Gastroesophageal sphincter (tissue), 4 donors: ENCODE results near the gene CCM2L. TPM values are rescaled to one million over a fixed set of nuclear protein-coding genes. Genes with fewer than 3 reads are reported as not detected.

Experiments used
- ATAC-seq: fragments of 150-250 bp; one replicate; pipeline ENCODE4 v1.9.1; 2016; ENCODE audit warnings: mild to moderate bottlenecking, moderate library complexity
- H3K27ac ChIP-seq, 4 donors: fragments of 200-600 bp; sonication (generic) in 3 of 4; 1 replicate in 3 of 4; 2 replicates in 1 of 4; pipeline ENCODE4 v1.5.1; 2016 to 2019
- H3K27me3 ChIP-seq: fragments of 200-600 bp; sonication (generic); one replicate; pipeline ENCODE4 v1.5.1; 2019
- H3K36me3 ChIP-seq, 2 donors: fragments of 200-600 bp; sonication (generic); one replicate each; pipeline ENCODE4 v1.5.1; 2019; ENCODE audit warnings: control low read depth in 1 of 2
- H3K4me1 ChIP-seq, 3 donors: fragments of 200-600 bp; sonication (generic); 1 replicate in 2 of 3; 2 replicates in 1 of 3; pipeline ENCODE4 v1.5.1; 2016 to 2019; ENCODE audit warnings: control low read depth in 2 of 3
- H3K4me3 ChIP-seq, 2 donors: fragments of 200-600 bp; sonication (generic); one replicate each; pipeline ENCODE4 v1.5.1; 2019; ENCODE audit warnings: mild to moderate bottlenecking in 1 of 2, moderate library complexity in 1 of 2
- H3K9me3 ChIP-seq, 3 donors: fragments of 200-600 bp; sonication (generic); one replicate each; pipeline ENCODE4 v1.5.1; 2017 to 2019; ENCODE audit warnings: control low read depth in 2 of 3
- EP300 ChIP-seq: sonication (generic); formaldehyde crosslinking; IDR thresholded peaks from one replicate; pipeline ENCODE4 v1.6.1; 2017; ENCODE audit warnings: antibody characterized with exemption, mild to moderate bottlenecking
- POLR2A ChIP-seq, 2 donors: fragments of 450-650 bp; IDR thresholded peaks; one replicate each; pipeline ENCODE4 v1.6.1; 2017; ENCODE audit warnings: antibody characterized with exemption in 2 of 2, mild to moderate bottlenecking in 2 of 2, moderate library complexity in 1 of 2
- POLR2AphosphoS5 ChIP-seq: sonication (generic); formaldehyde crosslinking; IDR thresholded peaks from one replicate; pipeline ENCODE4 v1.6.1; 2017; ENCODE audit warnings: antibody characterized with exemption
- WGBS, 2 donors: methylation state at CpG; one replicate each; pipeline ENCODE4 v1.1.5; 2018; ENCODE audit warnings: low coverage in 1 of 2; 5-methylcytosine and 5-hydroxymethylcytosine counted together
- total RNA-seq, 4 donors: library from RNA; depleted of rRNA; stranded (reverse); fragments of >200 nt; gene quantifications; one replicate each; pipeline ENCODE4 v1.1.0, GENCODE V29; 2016
- TF ChIP-seq, protein P1 (sequence below), 4 experiments: fragments of 200-600 bp in 2 of 4; fragments of 450-650 bp in 2 of 4; sonication (generic) in 1 of 4; IDR thresholded peaks; one replicate each; pipeline ENCODE4 v1.5.1; 2017 to 2019; ENCODE audit warnings: antibody characterized with exemption in 4 of 4, mild to moderate bottlenecking in 2 of 4, moderate library complexity in 2 of 4

The CCM2L gene
- total RNA-seq, 4 donors from 2014 or later: 3.0 to 9.3 (median 5.6) TPM

DNA sequence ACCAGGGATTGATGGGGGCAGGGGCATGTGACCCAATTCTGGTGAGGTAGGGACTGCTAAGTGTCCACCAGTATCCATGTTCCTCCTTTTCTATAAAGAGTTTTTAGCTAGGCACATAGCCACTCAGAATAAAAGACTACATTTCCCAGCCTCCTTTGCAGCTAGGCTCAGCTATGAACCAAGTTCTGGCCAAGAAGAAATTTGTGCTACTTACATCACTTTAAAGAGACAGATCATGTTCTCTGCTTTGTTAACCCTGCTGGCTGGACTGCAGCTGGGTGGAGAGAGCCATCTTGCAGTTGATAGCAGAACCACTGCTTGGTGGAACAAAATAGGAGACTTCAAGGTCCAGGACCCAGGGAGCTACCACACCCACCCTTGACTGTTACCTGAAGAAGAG, 5.3 kb upstream of the CCM2L start:
- H3K4me3 ChIP-seq: no peak overlapping the region
- peaks cover 42% of the 10 kb centered on the region for H3K27me3 ChIP-seq
- no peak overlapping the region for H3K27ac ChIP-seq
- no peak for TF ChIP-seq POLR2A (IDR thresholded peaks at IDR 0.05)
- no peak for TF ChIP-seq EP300
- TF ChIP-seq POLR2AphosphoS5: no peak
- TF ChIP-seq, protein P1, sequence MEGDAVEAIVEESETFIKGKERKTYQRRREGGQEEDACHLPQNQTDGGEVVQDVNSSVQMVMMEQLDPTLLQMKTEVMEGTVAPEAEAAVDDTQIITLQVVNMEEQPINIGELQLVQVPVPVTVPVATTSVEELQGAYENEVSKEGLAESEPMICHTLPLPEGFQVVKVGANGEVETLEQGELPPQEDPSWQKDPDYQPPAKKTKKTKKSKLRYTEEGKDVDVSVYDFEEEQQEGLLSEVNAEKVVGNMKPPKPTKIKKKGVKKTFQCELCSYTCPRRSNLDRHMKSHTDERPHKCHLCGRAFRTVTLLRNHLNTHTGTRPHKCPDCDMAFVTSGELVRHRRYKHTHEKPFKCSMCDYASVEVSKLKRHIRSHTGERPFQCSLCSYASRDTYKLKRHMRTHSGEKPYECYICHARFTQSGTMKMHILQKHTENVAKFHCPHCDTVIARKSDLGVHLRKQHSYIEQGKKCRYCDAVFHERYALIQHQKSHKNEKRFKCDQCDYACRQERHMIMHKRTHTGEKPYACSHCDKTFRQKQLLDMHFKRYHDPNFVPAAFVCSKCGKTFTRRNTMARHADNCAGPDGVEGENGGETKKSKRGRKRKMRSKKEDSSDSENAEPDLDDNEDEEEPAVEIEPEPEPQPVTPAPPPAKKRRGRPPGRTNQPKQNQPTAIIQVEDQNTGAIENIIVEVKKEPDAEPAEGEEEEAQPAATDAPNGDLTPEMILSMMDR (IDR thresholded peaks at IDR 0.05): no peak
- peaks cover 0 to 5% (median 0%) of the 10 kb centered on the region in 3 donors for H3K4me1 ChIP-seq
- ATAC-seq: no peak
- H3K36me3 ChIP-seq: no peaks in the 10 kb centered on the region
- no peaks in the 10 kb centered on the region for H3K9me3 ChIP-seq

DNA sequence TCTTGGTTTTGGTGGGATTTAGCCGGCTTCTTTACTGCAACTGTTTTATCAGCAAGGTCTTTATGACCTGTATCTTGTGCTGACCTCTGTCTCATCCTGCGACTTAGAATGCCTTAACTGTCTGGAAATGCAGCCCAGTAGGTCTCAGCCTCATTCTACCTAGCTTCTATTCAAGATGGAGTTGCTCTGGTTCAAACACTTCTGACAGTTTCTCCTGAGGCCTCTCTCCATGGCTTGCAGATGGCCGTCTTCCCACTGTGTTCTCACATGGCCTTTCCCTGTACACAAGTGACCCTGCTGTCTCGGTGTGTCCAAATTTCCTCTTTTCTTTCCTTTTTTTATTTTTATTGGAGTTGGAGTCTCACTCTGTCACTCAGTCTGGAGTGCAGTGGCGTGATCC, 4.2 kb upstream of the CCM2L start:
- WGBS, 2 donors: 67 to 84% methylated on average over 4 to 5 of the region's 5 CpGs

DNA sequence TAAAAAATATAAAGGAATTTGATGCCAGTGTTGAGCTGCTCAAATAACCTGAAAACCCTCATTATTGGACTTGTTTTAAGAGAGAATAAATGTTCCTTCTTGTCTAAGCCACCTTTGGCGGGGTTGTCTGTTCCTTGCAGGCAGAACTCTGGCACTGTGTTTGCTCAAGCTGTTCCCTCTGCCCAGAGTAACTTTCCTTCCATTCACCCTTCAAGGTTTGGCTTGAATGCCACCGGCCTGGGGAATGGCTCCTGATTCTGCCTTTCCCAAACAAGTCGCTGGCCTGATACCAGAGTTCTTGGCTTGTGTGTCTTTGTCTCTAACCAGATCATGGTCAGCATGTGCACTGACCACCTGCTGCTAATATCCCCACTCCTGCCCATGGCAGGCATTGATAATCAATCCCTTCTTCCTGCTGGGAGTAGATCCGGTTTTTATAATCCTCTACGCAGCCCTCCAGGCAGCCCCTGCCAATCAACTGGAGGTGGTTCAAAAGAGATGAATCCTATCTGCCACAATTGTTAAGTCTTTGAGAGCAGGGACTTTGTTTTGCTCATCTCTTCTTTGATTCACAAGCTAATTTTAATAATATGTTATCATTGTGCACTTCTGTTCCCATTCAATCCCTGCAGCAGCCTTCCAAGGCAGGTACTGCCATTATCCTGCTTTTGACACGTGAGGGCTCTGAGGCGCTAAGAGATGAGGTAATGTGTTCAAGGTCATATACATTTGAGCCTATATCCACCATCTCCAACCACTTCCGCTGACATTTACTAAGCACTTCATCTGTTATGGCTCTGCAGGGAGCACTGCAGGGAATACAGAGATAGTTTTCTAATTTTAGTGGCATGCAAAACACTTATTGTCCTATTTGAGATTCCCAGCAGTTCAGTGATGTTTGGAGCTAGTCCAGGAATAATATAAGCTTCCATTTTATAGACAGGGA, 3.1 kb upstream of the CCM2L start:
- no peak for ATAC-seq
- H3K27ac ChIP-seq: peak overlapping the region in 3 of 4 donors; percentile 27 to 41 (median 29)
- peaks cover 0 to 5% (median 0%) of the 10 kb centered on the region in 3 donors for H3K4me1 ChIP-seq
- H3K9me3 ChIP-seq: no peaks in the 10 kb centered on the region
- H3K4me3 ChIP-seq: no peak overlapping the region
- 45 to 66% methylated on average over 4 to 5 of the region's 8 CpGs for WGBS, 2 donors
- peaks cover 52% of the 10 kb centered on the region for H3K27me3 ChIP-seq
- TF ChIP-seq POLR2AphosphoS5: no peak
- no peak for TF ChIP-seq EP300
- no peak for TF ChIP-seq POLR2A (IDR thresholded peaks at IDR 0.05)
- TF ChIP-seq, protein P1 (IDR thresholded peaks at IDR 0.05): no peak
- no peaks in the 10 kb centered on the region for H3K36me3 ChIP-seq

More for the DNA sequence above, 4.2 kb upstream of the CCM2L start:
- no peak for TF ChIP-seq EP300
- TF ChIP-seq, protein P1 (IDR thresholded peaks at IDR 0.05): no peak
- TF ChIP-seq POLR2AphosphoS5: no peak
- TF ChIP-seq POLR2A (IDR thresholded peaks at IDR 0.05): no peak
- Histone ChIP-seq H3K27me3 (peaks cover 50% of the 10 kb centered on the region), H3K4me1 (peaks cover 0 to 5% (median 0%) of the 10 kb centered on the region in 3 donors), H3K27ac (no peak overlapping the region), H3K9me3 (no peaks in the 10 kb centered on the region), H3K4me3 (no peak overlapping the region), H3K36me3 (no peaks in the 10 kb centered on the region)
- ATAC-seq: no peak

DNA sequence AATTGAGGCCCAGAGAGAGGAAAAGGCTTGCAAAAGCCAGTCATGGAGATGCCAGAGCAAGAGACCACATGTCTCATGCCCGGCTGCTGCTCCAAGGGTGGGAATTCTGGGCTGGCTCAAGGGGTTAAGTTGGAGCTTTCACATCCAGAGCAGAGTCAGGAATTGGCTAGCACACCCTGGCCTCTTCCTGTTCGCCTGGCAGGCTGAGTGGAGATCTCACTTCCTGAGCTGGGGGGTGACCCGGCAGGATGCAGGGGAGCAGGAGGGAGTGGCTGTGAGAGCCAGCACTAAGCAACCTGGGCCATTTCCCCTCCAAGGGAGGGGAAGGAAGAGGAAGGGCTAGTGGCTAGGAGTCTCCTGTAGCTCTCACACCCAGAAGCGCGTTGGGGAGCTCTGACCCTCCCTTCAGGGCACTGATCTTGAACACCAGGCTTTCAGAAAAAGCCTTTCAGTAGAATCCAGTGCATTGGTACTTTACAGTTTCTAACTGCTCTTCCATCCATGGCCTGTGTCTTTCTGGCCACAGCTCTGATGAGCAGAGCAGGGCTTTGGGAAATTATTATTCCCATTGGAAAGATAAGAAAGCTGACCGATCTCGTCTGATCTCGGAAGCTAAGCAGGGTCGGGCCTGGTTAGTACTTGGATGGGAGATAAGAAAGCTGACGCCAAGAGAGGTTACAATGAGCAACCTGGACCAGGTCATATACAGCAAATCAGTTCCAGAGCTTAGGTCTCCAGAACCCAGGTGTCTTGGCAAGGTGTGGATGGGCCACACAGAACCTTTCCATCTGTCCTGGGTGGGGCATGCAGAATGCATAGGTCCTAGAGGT, 2.2 kb upstream of the CCM2L start:
- TF ChIP-seq POLR2A (IDR thresholded peaks at IDR 0.05) (no peak), POLR2AphosphoS5 (peak; percentile 6)
- no peak overlapping the region for H3K4me3 ChIP-seq
- H3K9me3 ChIP-seq: no peaks in the 10 kb centered on the region
- 23 to 41% methylated on average over 3 to 7 of the region's 10 CpGs for WGBS, 2 donors
- peak overlapping the region in 3 of 4 donors; percentile 29 to 54 (median 49) for H3K27ac ChIP-seq
- H3K4me1 ChIP-seq: peaks cover 0 to 5% (median 0%) of the 10 kb centered on the region in 3 donors
- peak; percentile 86 for ATAC-seq
- peaks cover 60% of the 10 kb centered on the region for H3K27me3 ChIP-seq
- no peaks in the 10 kb centered on the region for H3K36me3 ChIP-seq

DNA sequence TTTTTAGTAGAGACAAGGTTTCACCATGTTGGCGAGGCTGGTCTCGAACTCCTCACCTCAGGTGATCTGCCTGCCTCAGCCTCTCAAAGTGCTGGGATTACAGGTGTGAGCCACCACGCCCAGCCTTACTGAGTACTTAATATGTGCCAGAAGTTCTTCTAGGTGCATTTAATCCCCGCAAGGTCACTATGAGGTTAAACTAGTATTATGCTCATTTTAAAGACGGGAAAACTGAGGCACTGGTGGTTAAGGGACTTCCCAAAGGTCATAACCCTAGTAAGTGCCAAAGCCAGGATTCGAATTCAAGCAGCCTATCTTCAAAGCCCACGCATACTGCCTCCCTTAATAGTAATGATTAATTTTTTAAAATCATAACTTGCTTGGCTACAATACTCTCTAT, 674 bp upstream of the CCM2L start:
- no peak for TF ChIP-seq POLR2AphosphoS5
- TF ChIP-seq EP300: no peak
- TF ChIP-seq, protein P1 (IDR thresholded peaks at IDR 0.05): no peak
- no peak for TF ChIP-seq POLR2A (IDR thresholded peaks at IDR 0.05)
- no peak for ATAC-seq
- Histone ChIP-seq H3K4me3 (no peak overlapping the region), H3K27ac (peak overlapping the region in 3 of 4 donors; percentile 49 to 68 (median 55)), H3K9me3 (no peaks in the 10 kb centered on the region), H3K4me1 (peaks cover 0 to 5% (median 0%) of the 10 kb centered on the region in 3 donors), H3K27me3 (peaks cover 75% of the 10 kb centered on the region), H3K36me3 (no peaks in the 10 kb centered on the region)
- WGBS, 2 donors: 83% methylated on average over 2 to 7 of the region's 7 CpGs
